WERI-Rb-1 (cell line): ENCODE results near the gene NPR3.

Experiments used
- DNase-seq: peaks from one replicate; pipeline ENCODE4 v3.0.0-alpha.2; 2020
- H3K27ac ChIP-seq: fragments of 250-450 bp; sonication (Bioruptor Pico); 2 replicates; pipeline ENCODE4 v1.5.1; 2020; ENCODE audit warnings: mild to moderate bottlenecking, moderate library complexity
- H3K27me3 ChIP-seq: fragments of 250-450 bp; sonication (Bioruptor Pico); 2 replicates; pipeline ENCODE4 v1.5.1; 2021; ENCODE audit warnings: mild to moderate bottlenecking, low read depth, moderate library complexity; ENCODE audit not compliant: insufficient read depth, severe bottlenecking
- H3K36me3 ChIP-seq: fragments of 250-450 bp; sonication (Bioruptor Pico); 2 replicates; pipeline ENCODE4 v1.5.1; 2020; ENCODE audit warnings: mild to moderate bottlenecking, moderate library complexity
- H3K4me3 ChIP-seq: 2 replicates; pipeline ENCODE4 v1.5.1; 2011; ENCODE audit warnings: low read depth, mild to moderate bottlenecking, control low read depth, low read length
- H3K9me3 ChIP-seq: fragments of 250-450 bp; sonication (Bioruptor Pico); 2 replicates; pipeline ENCODE4 v1.5.1; 2021; ENCODE audit warnings: mild to moderate bottlenecking, moderate library complexity; ENCODE audit not compliant: severe bottlenecking
- TF ChIP-seq, protein P1 (sequence below): IDR thresholded peaks from 2 replicates; pipeline ENCODE4 v1.5.1; 2011; ENCODE audit warnings: low read depth, mild to moderate bottlenecking, control low read depth, inconsistent platforms, low read length

NPR3 gene

DNA sequence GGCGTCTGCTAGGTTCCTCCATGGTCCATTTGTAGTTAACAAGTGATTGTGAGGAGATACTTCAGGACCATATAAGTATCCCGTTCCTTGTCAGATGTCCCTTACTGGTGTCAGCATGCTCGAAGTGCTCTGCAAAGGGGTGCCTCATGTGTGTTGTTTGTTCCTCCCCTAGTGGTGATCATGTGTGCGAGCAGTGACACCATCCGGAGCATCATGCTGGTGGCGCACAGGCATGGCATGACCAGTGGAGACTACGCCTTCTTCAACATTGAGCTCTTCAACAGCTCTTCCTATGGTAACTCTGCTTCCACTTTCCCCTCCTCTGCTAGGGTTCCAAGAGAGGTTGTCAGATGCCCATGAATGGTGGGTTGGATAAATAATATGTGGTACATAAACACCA, 13.4 kb downstream of the NPR3 start:
- no peak overlapping the region for H3K27ac ChIP-seq
- H3K4me3 ChIP-seq, result no peak overlapping the region
- peaks cover 71% of the 10 kb centered on the region for H3K27me3 ChIP-seq
- TF ChIP-seq, protein P1, sequence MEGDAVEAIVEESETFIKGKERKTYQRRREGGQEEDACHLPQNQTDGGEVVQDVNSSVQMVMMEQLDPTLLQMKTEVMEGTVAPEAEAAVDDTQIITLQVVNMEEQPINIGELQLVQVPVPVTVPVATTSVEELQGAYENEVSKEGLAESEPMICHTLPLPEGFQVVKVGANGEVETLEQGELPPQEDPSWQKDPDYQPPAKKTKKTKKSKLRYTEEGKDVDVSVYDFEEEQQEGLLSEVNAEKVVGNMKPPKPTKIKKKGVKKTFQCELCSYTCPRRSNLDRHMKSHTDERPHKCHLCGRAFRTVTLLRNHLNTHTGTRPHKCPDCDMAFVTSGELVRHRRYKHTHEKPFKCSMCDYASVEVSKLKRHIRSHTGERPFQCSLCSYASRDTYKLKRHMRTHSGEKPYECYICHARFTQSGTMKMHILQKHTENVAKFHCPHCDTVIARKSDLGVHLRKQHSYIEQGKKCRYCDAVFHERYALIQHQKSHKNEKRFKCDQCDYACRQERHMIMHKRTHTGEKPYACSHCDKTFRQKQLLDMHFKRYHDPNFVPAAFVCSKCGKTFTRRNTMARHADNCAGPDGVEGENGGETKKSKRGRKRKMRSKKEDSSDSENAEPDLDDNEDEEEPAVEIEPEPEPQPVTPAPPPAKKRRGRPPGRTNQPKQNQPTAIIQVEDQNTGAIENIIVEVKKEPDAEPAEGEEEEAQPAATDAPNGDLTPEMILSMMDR, result no peak
- no peak for DNase-seq
- H3K9me3 ChIP-seq, result no peaks in the 10 kb centered on the region
- no peaks in the 10 kb centered on the region for H3K36me3 ChIP-seq

DNA sequence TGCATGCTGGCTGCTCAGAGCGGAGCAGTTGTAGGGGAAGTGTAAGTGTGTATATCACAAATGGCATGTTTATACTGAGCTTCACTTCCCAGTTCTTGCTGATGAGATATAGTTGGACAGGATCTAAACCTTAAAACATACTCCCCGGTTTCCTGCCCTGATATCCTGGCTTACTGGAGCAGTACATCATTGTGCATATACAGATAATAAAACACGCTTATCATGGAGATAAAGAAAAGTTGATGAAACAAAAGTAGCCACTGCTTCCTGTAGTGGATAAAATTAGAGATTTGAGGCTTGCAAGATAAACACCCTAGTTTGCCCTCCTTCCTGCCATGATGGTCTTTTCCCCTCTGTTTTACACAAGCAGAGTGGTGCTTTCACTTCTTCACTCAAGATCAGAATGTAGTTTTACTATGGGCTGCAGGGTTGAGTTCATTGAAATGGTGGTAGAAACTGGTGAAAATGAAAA, 15.0 kb downstream of the NPR3 start:
- no peak overlapping the region for H3K27ac ChIP-seq
- peaks cover 74% of the 10 kb centered on the region for H3K27me3 ChIP-seq
- H3K4me3 ChIP-seq, result no peak overlapping the region
- TF ChIP-seq, protein P1, result no peak
- no peak for DNase-seq
- no peaks in the 10 kb centered on the region for H3K9me3 ChIP-seq
- H3K36me3 ChIP-seq, result no peaks in the 10 kb centered on the region

DNA sequence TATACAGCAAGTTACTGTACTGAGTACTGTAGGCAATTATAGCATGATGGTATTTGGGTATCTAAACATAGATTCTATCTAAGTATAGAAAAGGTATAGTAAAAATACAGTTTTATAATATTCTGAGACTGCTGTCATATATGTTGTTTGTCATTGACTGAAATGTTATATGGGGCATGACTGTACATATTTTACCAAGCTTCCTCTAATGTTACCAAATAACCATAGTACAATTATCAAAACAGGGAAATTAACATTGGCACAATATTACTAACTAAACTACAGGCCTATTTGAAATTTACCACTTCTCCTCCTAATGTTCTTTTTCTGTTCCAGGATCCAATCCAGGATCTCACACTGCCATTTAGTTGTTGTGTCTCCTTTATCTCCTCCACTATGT, 18.5 kb downstream of the NPR3 start:
- TF ChIP-seq, protein P1, result no peak
- Histone ChIP-seq H3K4me3 (no peak overlapping the region), H3K27me3 (peaks cover 62% of the 10 kb centered on the region), H3K9me3 (peaks cover 7% of the 10 kb centered on the region), H3K27ac (no peak overlapping the region), H3K36me3 (no peaks in the 10 kb centered on the region)
- no peak for DNase-seq

DNA sequence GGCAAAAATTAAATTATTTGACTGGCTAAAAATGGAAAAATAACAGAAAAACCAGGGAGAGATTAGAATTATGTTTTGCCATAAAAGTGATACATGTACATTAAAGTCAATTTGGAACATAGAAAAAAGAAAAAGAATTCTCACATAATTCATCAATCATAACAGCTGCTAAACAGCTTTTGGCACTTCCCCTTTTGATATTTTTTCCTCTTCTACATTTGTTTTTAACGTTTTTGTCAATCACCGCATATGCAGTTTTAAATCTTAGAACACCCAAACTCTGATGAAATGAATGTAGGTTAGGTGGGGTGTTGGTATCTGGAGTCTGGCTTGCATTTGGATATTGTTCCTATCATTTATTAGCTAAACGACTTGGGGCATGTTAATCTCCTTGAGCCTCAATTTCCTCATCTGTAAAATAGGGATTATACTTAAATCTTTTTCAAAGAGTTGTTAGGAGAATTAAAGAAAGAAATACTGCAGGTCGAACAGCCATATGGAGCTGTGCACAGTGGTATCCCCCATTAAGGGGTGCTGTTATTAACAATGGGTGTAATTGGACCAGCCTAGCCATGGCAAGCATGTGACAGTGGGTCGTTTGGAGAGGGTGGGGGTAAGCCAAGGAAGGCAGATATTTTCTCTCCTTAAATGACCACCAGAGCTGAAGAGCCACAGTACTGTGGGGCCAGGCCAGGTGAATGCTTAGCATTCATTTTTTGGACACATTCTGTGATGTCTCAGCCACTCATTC, 22.6 kb downstream of the NPR3 start:
- Histone ChIP-seq H3K27me3 (peaks cover 77% of the 10 kb centered on the region), H3K4me3 (no peak overlapping the region), H3K27ac (no peak overlapping the region), H3K36me3 (no peaks in the 10 kb centered on the region), H3K9me3 (peaks cover 7% of the 10 kb centered on the region)
- no peak for DNase-seq
- TF ChIP-seq, protein P1, result no peak

DNA sequence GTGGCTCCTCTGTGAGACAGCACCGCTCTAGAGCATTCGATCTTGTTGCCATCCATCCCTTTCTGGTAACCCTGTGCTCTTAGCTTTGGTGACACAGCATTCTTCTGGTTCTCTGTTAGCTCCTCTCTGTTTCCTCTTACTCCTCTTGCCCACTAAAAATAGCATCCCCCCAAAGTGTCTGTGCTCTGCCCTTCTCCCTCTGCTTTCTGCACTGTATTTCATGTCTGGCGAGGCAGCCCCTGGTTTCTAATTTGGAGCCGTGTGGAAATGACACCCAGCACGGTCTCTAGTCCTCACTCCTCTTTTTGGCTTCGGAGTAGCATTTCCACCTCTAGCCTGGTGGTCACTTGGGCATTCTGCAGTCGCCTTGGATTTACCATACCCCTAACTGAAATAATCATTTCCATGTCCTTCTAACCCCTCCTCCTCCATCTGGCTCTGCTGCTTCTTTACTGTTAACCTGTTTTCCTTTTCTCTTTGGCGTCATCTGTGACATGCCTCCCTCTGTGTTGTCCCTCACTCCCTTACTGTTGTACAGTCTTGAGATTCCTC, 23.8 kb downstream of the NPR3 start:
- TF ChIP-seq, protein P1, result no peak
- Histone ChIP-seq H3K27me3 (peaks cover 77% of the 10 kb centered on the region), H3K4me3 (no peak overlapping the region), H3K36me3 (no peaks in the 10 kb centered on the region), H3K27ac (no peak overlapping the region), H3K9me3 (peaks cover 7% of the 10 kb centered on the region)
- DNase-seq, result no peak
